HG02852 (cell line): ENCODE results near the gene IL1RAPL1.
A peak's percentile ranks its signal among the peaks of the same experiment; 100 is the strongest.

Source experiments
- ATAC-seq: cut with Tn5 transposase; IDR thresholded peaks from one replicate; pipeline ENCODE4 v1.9.1; 2021; ENCODE audit warnings: mild to moderate bottlenecking, moderate library complexity; ENCODE audit not compliant: unreplicated experiment

IL1RAPL1 gene

DNA sequence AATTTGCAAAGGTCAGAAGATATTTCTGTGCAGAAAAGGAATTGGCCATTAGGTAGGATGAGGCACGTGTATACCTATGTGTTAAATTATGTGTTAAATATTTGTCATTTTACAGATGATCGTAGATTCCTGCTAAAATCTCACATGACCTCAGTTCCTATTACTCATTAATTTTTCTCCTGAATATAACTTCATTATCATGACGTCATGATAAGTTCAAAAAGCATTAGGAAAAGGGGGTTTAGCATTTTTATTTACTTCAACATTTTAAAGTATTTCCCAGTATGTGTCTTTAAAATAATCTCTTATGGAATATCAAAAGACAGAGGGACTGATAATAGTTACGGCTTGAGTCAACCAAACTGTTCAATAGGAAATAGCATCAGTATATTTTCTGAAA, 372.8 kb downstream of the IL1RAPL1 start:
- ATAC-seq: no peak

DNA sequence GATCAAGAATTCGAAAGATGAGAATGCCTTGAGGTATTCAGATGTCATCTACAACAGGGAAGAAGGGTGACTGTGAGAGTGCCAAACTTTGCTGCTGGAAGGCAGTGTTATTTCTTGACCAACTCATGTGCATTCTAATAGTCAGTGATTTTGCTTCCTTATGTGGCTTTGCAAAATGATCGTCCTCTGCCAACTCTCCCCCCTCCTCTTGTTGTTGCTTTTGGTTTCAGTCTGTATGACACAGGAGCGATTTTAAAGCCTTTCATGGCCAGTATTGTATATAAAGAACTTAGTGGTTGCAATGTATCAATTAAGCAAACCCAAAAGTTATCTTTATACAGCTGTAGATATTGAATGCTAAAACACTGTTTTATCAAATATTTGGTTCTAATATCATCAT, 379.1 kb downstream of the IL1RAPL1 start:
- no peak for ATAC-seq

DNA sequence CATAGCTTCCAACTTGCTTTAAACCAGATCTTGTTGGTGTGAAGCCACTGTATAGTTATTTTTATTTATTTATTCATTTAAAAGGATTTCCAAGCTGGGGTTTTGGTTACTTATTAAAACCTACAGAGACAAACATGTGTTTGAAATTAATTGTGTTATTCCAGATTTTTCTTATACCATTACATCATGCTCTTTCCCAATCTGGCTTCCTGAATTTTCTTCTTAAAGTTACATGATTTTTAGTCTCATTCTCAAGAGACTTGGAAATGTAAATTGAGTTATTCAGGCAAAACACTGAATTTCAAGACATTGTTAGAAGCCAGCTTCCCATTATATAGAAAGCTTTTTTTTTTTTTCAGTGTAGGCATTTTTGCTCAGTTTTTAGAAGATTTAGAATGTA, 381.9 kb downstream of the IL1RAPL1 start:
- ATAC-seq: no peak

DNA sequence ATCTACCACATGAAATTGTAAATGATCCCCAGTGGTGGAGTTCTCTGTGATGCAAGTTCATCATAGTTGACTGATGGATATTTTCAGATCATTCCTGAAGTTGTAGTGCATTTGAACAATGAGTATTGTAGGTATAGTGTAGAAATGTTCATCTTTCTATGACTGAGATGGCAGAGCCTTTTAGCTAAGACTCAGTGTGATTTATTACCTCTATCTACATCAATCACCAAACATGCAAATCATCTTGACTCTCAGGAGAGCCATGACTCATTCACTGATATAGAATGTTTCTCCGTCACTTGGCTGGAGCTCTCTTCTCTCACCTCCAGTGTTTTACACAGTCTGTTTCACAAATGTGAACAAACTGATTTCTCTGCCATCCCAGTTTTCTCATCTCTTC, 392.6 kb downstream of the IL1RAPL1 start:
- ATAC-seq: no peak

DNA sequence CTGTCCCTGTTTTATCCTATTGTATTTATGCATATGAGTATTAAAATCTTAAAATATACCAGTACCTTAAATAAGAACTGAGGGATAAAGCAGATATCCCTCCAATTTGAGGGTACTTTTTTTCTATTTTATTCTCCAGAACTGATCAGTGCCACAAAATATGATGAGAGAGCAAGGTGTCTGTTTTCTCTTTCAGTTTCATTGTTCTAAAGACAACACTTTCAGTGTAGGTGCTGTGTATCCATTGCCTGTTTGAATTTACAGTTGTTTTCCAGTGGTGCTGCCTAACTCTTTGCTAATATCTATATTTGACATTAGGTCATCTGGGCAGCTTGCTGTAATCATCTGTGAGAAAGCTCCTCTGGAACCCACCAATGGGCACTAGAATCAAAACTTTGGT, 394.7 kb downstream of the IL1RAPL1 start:
- ATAC-seq: no peak

DNA sequence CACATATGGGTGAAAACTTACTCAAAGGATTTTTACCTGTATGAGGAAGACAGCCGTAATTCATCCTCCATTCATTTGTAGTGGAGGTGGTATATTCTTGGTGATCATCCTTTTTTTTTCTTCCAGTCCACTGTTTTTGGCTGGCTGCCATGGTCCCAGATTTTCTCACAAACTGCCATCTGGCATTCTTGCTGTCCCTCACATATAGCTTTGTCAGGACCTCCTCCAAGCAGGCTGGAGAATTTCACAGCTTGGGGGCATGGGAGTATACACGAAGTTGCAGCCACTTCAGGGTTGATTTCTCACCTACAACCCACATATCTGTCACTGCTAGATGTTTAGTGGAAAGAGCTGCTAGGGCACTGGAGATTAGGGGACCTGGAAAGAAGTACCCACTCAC, 401.0 kb downstream of the IL1RAPL1 start:
- no peak for ATAC-seq

DNA sequence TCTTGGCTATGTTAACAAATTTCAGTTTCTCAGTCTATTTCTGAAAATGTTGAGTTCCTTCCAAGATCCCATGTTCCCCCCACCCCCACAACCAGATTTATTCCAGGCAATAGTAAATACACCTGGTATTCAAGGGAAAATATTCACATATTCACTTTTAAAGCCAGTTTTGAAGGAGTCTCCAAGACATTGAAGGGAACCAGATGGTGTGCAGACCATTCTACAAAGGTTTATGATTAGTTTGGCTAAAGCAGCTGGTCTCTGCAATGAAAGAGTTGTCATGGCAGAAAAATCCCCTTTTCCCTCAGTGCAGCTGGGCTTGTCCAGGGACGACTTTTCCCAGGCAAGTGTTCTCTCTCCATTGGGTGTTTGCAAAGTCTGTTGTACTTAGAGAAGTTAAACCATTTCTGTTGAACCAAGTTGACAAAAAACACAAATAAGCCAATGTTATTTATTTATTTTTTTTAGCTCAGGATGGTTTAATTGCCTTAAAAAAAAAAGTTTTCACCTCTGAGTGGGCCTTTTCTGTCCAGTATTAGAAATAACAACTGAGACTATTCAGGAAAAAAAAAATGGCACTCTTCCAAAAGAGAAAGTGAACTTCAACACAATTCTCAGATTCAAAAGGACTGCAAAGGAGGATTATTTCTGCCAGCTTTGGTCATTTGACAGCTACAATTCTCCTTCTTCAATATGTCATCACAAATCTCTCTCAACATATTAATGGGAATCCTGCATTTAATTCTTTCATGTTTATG, 410.6 kb downstream of the IL1RAPL1 start:
- no peak for ATAC-seq

DNA sequence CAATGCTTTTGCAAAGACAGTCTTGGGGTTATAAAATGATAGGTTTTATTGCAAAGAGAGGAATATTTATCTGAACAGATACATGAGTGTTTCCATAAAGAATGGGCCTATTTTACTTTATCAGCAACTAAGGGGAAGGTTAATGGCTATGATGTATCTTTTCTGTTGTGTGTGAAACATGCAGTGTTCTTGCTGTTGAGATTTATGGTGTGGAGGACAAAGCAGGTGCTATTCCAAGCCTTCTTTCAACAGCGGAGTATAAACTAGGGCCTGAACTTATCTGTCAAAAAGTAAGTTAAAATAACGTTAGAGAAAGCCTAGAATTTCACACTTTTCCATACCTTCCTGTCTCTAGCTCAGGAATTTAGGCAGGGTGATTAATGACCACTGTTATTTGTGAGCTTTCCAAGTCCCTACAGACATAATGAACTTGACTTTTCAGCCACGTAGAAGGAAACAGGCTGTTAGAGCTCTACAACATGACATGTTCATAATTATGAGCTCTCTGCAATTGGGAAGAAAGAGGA, 411.4 kb downstream of the IL1RAPL1 start:
- ATAC-seq: no peak

DNA sequence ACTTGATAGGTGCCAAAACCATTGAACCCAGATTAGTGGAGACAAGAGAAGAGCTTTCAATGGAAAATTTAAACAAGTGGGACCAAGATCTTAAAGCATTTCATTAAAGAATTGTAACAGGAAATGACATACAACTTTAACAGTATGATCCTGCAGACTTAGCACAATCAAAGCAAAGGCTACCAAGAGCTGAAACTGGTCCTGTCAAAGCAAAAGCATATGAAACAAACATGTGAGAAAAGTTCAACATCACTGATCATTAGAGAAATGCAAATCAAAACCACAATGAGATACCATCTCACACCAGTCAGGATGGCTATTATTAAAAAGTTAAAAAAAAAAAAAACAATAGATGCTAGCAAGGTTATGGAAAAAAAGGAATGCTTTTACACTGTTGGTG, 425.6 kb downstream of the IL1RAPL1 start:
- peak; percentile 75 for ATAC-seq

DNA sequence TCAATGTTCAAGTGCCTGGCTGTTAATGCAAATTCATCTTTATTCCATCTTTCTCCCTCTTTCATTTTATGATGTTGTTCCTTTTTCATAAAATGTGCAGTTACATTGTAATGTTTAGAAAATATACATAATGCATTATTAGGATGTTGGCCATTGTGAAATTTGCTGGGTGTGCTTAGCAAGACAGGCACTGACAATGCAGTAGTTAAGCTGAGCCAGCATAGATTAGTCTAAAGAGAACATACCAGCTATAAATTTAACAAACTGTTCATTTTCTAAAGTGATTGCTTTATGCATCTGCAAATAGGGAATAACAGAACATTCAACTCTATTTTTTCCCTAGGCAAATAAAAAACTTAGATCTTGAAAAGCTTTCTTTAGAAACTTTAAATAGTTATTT, 436.0 kb downstream of the IL1RAPL1 start:
- ATAC-seq: no peak

DNA sequence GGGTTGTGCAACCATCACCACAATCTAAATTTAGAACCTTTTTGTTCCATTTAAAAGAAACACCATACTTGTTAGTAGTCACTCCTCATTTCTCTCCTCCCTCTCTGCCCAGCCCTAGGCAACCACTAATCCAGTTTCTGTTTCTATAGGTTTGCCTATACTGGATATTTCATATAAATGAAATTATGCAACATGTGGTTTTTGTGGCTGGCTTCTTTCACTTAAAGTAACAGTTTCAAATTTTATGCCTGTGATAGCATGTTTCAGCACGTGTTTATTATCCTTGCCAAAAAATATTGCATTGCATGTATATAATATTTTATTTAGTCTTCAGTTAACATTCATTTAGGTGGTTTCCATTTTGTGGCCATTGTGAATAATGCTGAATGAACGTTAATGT, 437.6 kb downstream of the IL1RAPL1 start:
- ATAC-seq: no peak

DNA sequence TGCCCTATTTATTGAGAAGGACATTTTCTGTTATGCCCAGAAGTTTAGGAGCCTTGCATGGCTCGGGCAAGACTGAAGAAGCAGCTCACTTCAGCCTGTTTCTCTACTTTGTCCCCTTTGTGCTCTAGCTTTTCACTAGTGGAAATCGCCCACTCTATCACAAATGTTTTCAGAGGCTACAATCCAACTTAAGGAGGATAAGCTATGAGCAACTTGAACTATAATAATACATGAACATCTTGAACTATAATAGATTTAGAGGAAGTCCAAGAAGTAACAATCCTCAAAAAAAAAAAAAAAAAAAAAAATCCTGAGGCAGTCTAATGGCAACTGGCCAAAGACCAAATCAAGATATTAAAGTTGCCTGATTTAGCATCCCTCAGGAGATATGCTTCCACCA, 452.3 kb downstream of the IL1RAPL1 start:
- no peak for ATAC-seq

DNA sequence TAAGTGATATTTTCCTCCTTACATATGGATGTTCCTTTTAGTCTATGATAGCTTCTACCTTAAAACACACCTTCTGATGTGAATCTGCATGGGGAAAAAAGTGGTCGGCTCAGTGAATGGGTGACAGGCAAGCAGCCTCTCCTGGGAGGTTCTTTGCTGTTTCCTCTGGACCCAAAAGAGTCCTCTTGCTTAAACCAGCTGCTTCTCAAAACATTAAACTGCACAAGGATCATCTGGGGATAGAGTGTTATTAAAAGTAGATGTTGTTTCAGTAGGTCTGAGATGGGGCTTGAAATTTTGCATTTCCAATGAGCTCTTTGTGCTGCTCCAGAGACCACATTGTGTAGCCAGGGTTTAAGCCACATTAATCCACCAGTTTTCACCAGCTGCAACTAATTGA, 452.9 kb downstream of the IL1RAPL1 start:
- no peak for ATAC-seq

DNA sequence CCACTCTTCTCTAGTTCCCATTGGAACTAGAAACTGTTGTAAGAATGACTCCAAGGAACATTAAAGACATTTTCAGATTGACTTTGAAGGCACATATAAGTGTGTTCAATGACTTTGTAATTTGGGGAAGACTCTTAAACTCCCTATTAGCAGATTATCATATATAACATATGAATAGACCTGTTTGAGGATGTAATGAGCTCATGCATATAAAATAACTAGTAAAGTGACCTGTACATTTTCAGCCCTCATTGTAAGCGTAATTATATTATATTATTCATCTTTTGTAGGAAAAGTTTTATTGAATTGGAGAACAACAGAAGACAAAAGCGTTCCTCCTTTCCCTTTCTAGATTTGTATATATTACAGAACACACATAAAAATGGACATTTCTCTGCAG, 455.1 kb downstream of the IL1RAPL1 start:
- no peak for ATAC-seq

DNA sequence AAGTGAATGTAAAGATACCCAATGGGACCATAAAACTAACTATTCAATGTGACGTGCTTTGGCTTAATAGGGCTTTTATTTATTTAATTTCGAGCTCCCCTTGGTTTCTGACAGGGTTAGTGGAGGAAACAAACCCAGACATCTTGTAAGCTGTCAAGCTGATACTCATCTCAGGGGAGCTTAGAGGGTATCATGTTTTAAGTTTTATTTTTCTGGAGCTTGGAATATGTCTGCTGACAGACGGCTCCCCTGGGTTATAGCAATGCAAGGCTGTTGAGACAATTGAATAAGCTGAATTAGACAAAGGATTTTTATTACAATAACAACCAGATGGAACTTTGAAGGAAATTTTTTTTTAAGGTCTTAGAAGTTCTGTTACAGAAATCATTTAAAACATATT, 456.5 kb downstream of the IL1RAPL1 start:
- no peak for ATAC-seq

DNA sequence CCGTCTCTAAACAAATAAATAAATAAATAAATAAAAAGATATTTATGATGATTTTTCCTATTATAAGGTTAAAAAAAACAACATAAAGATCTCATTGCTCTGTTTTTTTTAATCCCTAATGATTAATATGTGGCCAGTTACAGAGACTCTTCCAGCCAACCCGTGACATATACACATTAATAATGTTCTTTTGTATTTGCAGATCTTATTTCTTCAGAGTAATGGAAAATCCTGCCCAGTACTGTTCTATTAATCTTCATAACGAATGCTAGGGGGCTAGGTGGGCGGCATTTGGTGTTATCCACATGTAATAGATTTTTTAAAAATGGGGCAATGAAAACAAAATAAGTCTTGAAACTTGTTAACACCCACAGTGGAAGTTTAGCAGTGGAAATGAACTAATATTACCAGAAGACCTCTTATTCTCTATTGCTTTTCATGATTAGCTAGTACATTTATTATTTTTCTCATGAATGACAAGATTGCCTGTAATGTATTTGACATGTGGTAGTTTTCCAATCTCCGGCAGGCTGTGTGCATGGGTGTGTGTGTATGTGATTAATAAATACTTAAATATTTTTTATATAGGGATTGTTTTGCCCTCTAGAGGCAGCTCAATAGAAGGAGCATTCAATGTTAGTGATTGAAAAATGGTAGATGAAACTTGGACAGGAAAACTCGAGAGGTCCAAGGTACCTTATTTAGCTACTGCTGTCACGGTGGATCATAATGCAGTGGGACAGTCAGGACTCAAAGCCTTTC, 457.4 kb downstream of the IL1RAPL1 start:
- no peak for ATAC-seq

DNA sequence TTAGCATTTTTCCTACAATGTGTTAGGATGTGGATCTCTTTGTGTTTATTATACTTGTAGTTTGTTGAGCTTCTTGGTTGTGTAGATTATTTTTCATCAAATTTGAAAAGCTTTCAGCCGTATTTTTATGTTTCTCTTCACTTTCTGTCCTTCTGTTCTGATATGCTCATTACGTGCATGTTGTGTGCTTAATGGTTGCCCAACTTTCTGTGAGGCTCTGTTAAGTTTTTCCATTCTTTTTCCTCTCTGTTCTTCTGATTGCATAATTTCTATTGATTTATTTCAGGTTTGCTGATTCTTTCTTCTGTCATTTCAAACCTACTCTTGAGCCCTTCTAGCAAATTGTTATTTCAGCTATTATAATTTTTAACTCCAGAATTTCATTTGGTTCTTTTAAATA, 478.2 kb downstream of the IL1RAPL1 start:
- ATAC-seq: no peak

DNA sequence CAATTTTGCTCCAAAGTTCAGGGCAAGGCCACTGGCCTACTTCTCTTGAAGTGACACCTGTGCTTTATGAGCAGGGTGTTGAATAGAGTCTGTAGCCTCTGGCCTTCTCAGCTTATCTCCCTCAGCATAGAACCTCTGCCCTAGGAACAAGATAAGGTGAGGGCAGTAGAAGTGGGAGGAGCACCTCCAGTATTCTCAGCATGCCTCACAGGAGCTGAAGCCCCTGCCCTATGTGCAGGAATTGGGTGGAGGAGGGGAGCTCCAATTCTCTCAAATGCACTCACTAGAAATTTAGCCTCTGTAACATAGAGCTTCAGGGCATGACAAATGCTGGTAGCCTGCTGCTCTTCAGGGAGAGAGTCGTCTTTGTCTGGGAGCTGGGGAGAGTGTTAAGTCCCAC, 479.3 kb downstream of the IL1RAPL1 start:
- ATAC-seq: no peak

DNA sequence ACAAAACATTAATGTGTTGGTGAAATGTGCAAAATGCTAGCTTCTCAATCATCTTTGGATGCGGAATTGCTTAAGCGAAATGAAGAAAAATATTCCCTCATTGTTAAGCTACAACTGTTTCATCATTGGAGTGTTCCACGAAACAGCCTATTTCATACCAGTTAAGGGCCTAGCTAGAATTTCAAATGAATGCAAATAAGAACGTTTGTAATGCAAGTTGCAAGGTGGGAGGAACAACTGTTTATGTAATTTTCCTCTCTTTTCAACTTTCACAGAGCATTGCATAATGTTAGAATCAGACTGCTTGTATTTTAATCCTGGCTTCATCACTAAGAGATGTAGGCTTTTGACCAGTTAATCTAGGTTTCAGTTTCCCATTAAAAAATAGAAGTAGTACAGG, 480.1 kb downstream of the IL1RAPL1 start:
- no peak for ATAC-seq

DNA sequence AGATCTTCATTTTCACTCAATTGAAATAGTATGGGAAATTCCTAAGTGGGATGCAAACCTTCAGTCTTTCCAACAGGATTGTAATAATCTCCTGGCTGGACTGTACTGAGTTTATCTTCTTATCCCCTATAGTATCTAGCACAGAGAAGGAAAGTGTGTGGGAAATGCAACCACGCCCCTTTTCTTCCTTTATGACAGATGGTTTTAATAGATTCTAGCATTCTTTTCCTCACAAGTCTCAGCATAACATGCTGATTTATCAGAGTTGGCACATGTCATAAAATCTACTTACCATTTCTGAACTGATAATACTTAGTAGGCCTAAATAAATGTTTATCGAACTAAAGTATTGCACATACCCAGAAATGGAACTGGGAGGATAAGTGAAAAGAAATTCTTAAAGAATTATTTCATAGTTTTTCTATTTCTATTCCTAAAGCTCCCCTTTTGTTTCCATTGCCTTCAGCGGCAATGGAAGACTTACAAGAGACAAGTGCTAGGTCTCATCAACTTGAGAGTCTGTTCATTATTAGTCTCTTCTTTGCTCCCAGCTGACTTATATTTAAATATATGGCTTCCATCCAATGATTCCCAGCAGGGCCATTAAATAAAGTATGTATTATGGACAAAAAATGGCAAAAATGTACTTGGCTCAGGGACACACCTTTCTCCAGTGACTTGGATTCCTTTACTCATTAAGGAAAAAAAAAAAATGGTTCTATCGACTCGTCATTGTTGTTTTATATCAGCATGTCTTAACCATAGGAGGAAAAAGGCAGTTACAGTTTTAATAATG, 484.5 kb downstream of the IL1RAPL1 start:
- no peak for ATAC-seq

DNA sequence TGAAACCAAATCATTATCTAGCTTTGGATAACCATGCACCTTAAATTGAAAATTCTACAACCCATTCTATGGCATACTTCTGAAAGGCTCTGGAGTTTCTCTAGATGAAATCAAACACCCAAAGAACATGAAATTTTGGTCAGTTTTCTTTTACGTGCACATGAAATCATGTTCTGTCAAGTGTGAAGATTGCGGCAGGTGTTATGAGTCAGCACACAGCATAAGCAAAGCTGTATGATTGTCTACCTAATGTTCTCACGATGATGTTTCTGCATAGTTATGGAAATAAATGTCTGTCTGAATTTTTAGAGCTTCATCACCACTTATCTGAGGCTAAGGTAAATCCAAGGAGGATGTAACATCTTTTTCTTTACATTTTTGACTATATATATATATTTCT, 495.3 kb downstream of the IL1RAPL1 start:
- ATAC-seq: peak; percentile 62

DNA sequence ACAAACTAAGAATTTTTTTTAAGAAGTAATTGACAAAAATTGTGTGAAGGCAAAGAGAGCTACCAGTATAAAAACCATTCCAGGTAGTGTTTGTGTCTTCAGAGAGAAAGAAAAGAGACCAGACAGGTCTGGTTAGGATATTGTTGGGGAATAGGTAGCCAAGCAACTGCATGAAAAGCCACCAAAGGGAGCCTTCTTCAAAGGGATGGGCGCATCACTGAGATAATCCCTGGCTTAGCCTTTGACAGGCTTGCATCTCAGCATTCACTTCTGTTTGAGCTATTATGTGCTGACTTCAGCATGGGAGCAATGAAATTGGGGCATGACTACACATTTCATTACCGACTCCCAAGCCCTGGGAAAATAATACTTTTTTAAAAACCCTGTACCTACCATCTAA, 496.6 kb downstream of the IL1RAPL1 start:
- no peak for ATAC-seq
